CD14-positive monocyte (primary cell): Measurements from ENCODE around the gene SYT7. TPM values are rescaled to one million over a fixed set of nuclear protein-coding genes. Genes with fewer than 3 reads are reported as not detected.

ENCODE experiments used
- DNase-seq, 3 donors: peaks; one replicate each; pipeline ENCODE4 v3.0.0-alpha.2; 2011 to 2022
- H2AFZ ChIP-seq: 2 replicates; pipeline ENCODE4 v1.6.0; 2012; ENCODE audit warnings: mild to moderate bottlenecking, low read depth, low read length, inconsistent platforms; ENCODE audit not compliant: insufficient read depth, poor library complexity, severe bottlenecking
- H3K27ac ChIP-seq, 2 donors: 1 replicate in 1 of 2; 2 replicates in 1 of 2; pipeline ENCODE4 v1.5.1; 2012 to 2013; ENCODE audit warnings: low read length in 2 of 2, control low read depth in 1 of 2, inconsistent platforms in 1 of 2, low read depth in 1 of 2, mild to moderate bottlenecking in 1 of 2
- H3K27me3 ChIP-seq, 2 donors: one replicate each; pipeline versions ENCODE4 v1.6.0 to v1.6.1; 2011 to 2013; ENCODE audit warnings: low read length in 2 of 2; ENCODE audit not compliant: control insufficient read depth in 2 of 2, insufficient read depth in 2 of 2
- H3K36me3 ChIP-seq, 2 donors: replicated peaks in 1 of 2; 1 replicate in 1 of 2; 2 replicates in 1 of 2; pipeline versions ENCODE4 v1.5.1 to v1.6.1; 2012 to 2013; ENCODE audit warnings: low read length in 2 of 2, control low read depth in 1 of 2, inconsistent platforms in 1 of 2, mild to moderate bottlenecking in 1 of 2; ENCODE audit not compliant: insufficient read depth in 2 of 2, control insufficient read depth in 1 of 2
- H3K4me1 ChIP-seq, 2 donors: 1 replicate in 1 of 2; 2 replicates in 1 of 2; pipeline versions ENCODE4 v1.5.1 to v1.6.1; 2012 to 2013; ENCODE audit warnings: low read length in 2 of 2, control low read depth in 1 of 2, inconsistent platforms in 1 of 2, mild to moderate bottlenecking in 1 of 2, moderate library complexity in 1 of 2; ENCODE audit not compliant: insufficient read depth in 2 of 2, control insufficient read depth in 1 of 2
- H3K4me2 ChIP-seq: replicated peaks from 2 replicates; pipeline ENCODE3; 2012; ENCODE audit warnings: low read length, moderate library complexity, mild to moderate bottlenecking; ENCODE audit not compliant: poor library complexity, severe bottlenecking; ENCODE audit errors: extremely low read depth
- H3K4me3 ChIP-seq, 3 experiments: fragments of 200-600 bp in 1 of 3; sonication (generic) in 1 of 3; replicated peaks in 1 of 3; 1 replicate in 2 of 3; 2 replicates in 1 of 3; pipeline ENCODE4 v1.5.1; 2011 to 2013; ENCODE audit warnings: low read length in 3 of 3, mild to moderate bottlenecking in 3 of 3, control low read depth in 2 of 3, low read depth in 2 of 3, inconsistent platforms in 1 of 3, moderate library complexity in 1 of 3
- H3K79me2 ChIP-seq: 2 replicates; pipeline ENCODE4 v1.6.0; 2012; ENCODE audit warnings: mild to moderate bottlenecking, control low read depth, inconsistent platforms, low read length, moderate library complexity; ENCODE audit not compliant: insufficient read depth
- H3K9ac ChIP-seq: 2 replicates; pipeline ENCODE4 v1.6.0; 2017; ENCODE audit warnings: low read length, mild to moderate bottlenecking; ENCODE audit not compliant: insufficient read depth, poor library complexity, severe bottlenecking
- H3K9me3 ChIP-seq, 2 donors: replicated peaks in 1 of 2; 1 replicate in 1 of 2; 2 replicates in 1 of 2; pipeline versions ENCODE4 v1.5.1 to v1.6.1; 2012 to 2013; ENCODE audit warnings: low read length in 2 of 2, control low read depth in 1 of 2; ENCODE audit not compliant: control insufficient read depth in 1 of 2, insufficient read depth in 1 of 2
- H4K20me1 ChIP-seq: 2 replicates; pipeline ENCODE4 v1.6.0; 2012; ENCODE audit warnings: mild to moderate bottlenecking, low read length, control low read depth, moderate library complexity; ENCODE audit not compliant: insufficient read depth
- H3K27ac Mint-ChIP-seq, 7 donors: one replicate each; pipeline ENCODE4 v1.8.0; 2020; ENCODE audit warnings: mild to moderate bottlenecking in 7 of 7, mixed read lengths in 7 of 7, moderate library complexity in 6 of 7, inconsistent platforms in 2 of 7
- H3K27me3 Mint-ChIP-seq, 3 donors: one replicate each; pipeline ENCODE4 v1.8.0; 2021 to 2022; ENCODE audit warnings: low read depth in 3 of 3, mild to moderate bottlenecking in 3 of 3, mixed read lengths in 3 of 3, moderate library complexity in 3 of 3, inconsistent platforms in 1 of 3
- H3K36me3 Mint-ChIP-seq, 2 donors: one replicate each; pipeline ENCODE4 v1.8.0; 2020; ENCODE audit warnings: mixed read lengths in 2 of 2, inconsistent platforms in 1 of 2, mild to moderate bottlenecking in 1 of 2
- H3K4me1 Mint-ChIP-seq: one replicate; pipeline ENCODE4 v1.8.0; 2020; ENCODE audit warnings: mild to moderate bottlenecking, mixed read lengths
- H3K4me3 Mint-ChIP-seq, 2 donors: one replicate each; pipeline ENCODE4 v1.8.0; 2020; ENCODE audit warnings: mild to moderate bottlenecking in 2 of 2, mixed read lengths in 2 of 2, moderate library complexity in 1 of 2
- H3K9me3 Mint-ChIP-seq, 7 donors: one replicate each; pipeline ENCODE4 v1.8.0; 2020 to 2022; ENCODE audit warnings: mixed read lengths in 7 of 7, mild to moderate bottlenecking in 6 of 7, moderate library complexity in 6 of 7, inconsistent platforms in 2 of 7
- CTCF ChIP-seq: fragments of 200-600 bp; IDR thresholded peaks from one replicate; pipeline ENCODE4 v1.8.0; 2022; ENCODE audit warnings: antibody characterized with exemption, mild to moderate bottlenecking
- WGBS: methylation state at CpG from one replicate; pipeline ENCODE4 v1.1.5; 2013; ENCODE audit warnings: missing lambda C conversion rate; ENCODE audit not compliant: insufficient coverage; 5-methylcytosine and 5-hydroxymethylcytosine counted together
- intact Hi-C, 2 donors: fragments of 100-400 bp; cut with micrococcal nuclease; formaldehyde crosslinking; loops; one replicate each; pipeline versions ENCODE4 v1.15.0 to v1.15.1; 2023
- polyA plus RNA-seq, 3 donors: library from polyadenylated mRNA; depleted of rRNA in 1 of 3; unstranded in 2 of 3; stranded (reverse) in 1 of 3; fragments of 300-500 nt in 2 of 3; fragments of >200 nt in 1 of 3; fragmentation: Illumina TruSeq in 2 of 3; gene quantifications; 1 replicate in 2 of 3; 2 replicates in 1 of 3; pipeline ENCODE4 v1.2.3, GENCODE V29; 2012 to 2021

The SYT7 gene
- polyA plus RNA-seq, 3 donors, result not detected

GRCh38 chr11:61510974-61511373 is 69.9 kb downstream of the SYT7 start:
- H2AFZ ChIP-seq, result no peak overlapping the region
- peaks cover 4 to 21% of the 10 kb centered on the region in 2 donors for H3K4me1 ChIP-seq
- no peaks in the 10 kb centered on the region for H3K79me2 ChIP-seq
- no peaks in the 10 kb centered on the region for H3K36me3 ChIP-seq
- Mint-ChIP-seq H3K36me3 (peaks cover 0 to 1% of the 10 kb centered on the region in 2 donors), H3K27ac (no peak overlapping the region), H3K4me1 (peaks cover 9% of the 10 kb centered on the region), H3K4me3 (peak overlapping the region in 1 of 2 donors; percentile 1), H3K9me3 (peaks cover 0 to 18% (median 4%) of the 10 kb centered on the region in 7 donors), H3K27me3 (peaks cover 51 to 69% (median 53%) of the 10 kb centered on the region in 3 donors)
- no peak overlapping the region for H3K4me2 ChIP-seq
- no peak for TF ChIP-seq CTCF
- DNase-seq, result no peak
- no peaks in the 10 kb centered on the region for H4K20me1 ChIP-seq
- H3K9me3 ChIP-seq, result peaks cover 0 to 15% of the 10 kb centered on the region in 2 donors
- no peak overlapping the region for H3K9ac ChIP-seq
- no peak overlapping the region for H3K27ac ChIP-seq
- intact Hi-C loops, result no loop called here
- no peak overlapping the region for H3K4me3 ChIP-seq
- 88% methylated on average over 12 of the region's 14 CpGs for WGBS
- peaks cover 27 to 41% of the 10 kb centered on the region in 2 donors for H3K27me3 ChIP-seq

- H3K36me3 ChIP-seq, result no peaks in the 10 kb centered on the region
- no peak overlapping the region for H3K27ac Mint-ChIP-seq
- peaks cover 0 to 15% of the 10 kb centered on the region in 2 donors for H3K9me3 ChIP-seq
- peaks cover 4 to 21% of the 10 kb centered on the region in 2 donors for H3K4me1 ChIP-seq
- no peak overlapping the region for H3K9ac ChIP-seq
- H3K27me3 ChIP-seq, result peaks cover 27 to 47% of the 10 kb centered on the region in 2 donors
- H3K9me3 Mint-ChIP-seq, result peaks cover 0 to 18% (median 4%) of the 10 kb centered on the region in 7 donors
- 86% methylated on average over 8 of the region's 16 CpGs for WGBS
- peaks cover 0 to 1% of the 10 kb centered on the region in 2 donors for H3K36me3 Mint-ChIP-seq
- intact Hi-C loops, result no loop called here
- no peaks in the 10 kb centered on the region for H3K79me2 ChIP-seq
- no peak overlapping the region for H3K4me3 ChIP-seq
- H4K20me1 ChIP-seq, result no peaks in the 10 kb centered on the region
- TF ChIP-seq CTCF, result no peak
- no peak overlapping the region for H2AFZ ChIP-seq
- no peak overlapping the region for H3K27ac ChIP-seq
- peak overlapping the region in 1 of 2 donors; percentile 65 for H3K4me3 Mint-ChIP-seq
- H3K4me1 Mint-ChIP-seq, result peaks cover 9% of the 10 kb centered on the region
- DNase-seq, result no peak
- no peak overlapping the region for H3K4me2 ChIP-seq
- peaks cover 53 to 71% (median 57%) of the 10 kb centered on the region in 3 donors for H3K27me3 Mint-ChIP-seq
Observed at GRCh38 chr11:61510166-61510919, 70.5 kb downstream of the SYT7 start.
